H7 (cell line): ENCODE measurements around the gene RBM44. TPM values are rescaled to one million over a fixed set of nuclear protein-coding genes. Genes with fewer than 3 reads are reported as not detected.

ENCODE experiments used
- DNase-seq: peaks from one replicate; pipeline ENCODE4 v3.0.0; 2012
- H3K27me3 ChIP-seq: 2 replicates; pipeline ENCODE4 v1.6.0; 2011; ENCODE audit warnings: mild to moderate bottlenecking, low read length; ENCODE audit not compliant: control insufficient read depth, insufficient read depth
- H3K36me3 ChIP-seq: replicated peaks from 2 replicates; pipeline ENCODE4 v1.5.1; 2011; ENCODE audit warnings: low read length; ENCODE audit not compliant: control insufficient read depth, insufficient read depth
- H3K4me3 ChIP-seq: 2 replicates; pipeline ENCODE4 v1.5.1; 2011; ENCODE audit warnings: low read depth, mild to moderate bottlenecking, control low read depth, low read length, moderate library complexity; ENCODE audit not compliant: insufficient read depth
- total RNA-seq: library from RNA; depleted of rRNA; stranded (reverse); fragments of >200 nt; shearing (Covaris generic); gene quantifications from 2 replicates; pipeline ENCODE4 v1.2.3, GENCODE V29; 2014; rRNA removed

Gene RBM44
- total RNA-seq, 1 experiment from 2014 or later, result 0.94 TPM

- no peak for DNase-seq
- H3K4me3 ChIP-seq, result no peak overlapping the region
- no peaks in the 10 kb centered on the region for H3K27me3 ChIP-seq
- no peaks in the 10 kb centered on the region for H3K36me3 ChIP-seq
Observed at GRCh38 chr2:237889016-237889415, 90.4 kb downstream of the RBM44 start.

- H3K4me3 ChIP-seq, result no peak overlapping the region
- no peak for DNase-seq
- no peaks in the 10 kb centered on the region for H3K27me3 ChIP-seq
- no peaks in the 10 kb centered on the region for H3K36me3 ChIP-seq
Observed at GRCh38 chr2:237889811-237890210, 91.2 kb downstream of the RBM44 start.

Other genes with a start within 250 kb of the RBM44 start
- not detected in 2 replicates for gene PRLH, start 232.2 kb upstream of the RBM44 start, total RNA-seq
- 23.3 and 25.5 TPM in 2 replicates for gene RAB17, start 208.0 kb upstream of the RBM44 start, total RNA-seq
- gene LRRFIP1, start 171.2 kb upstream of the RBM44 start, total RNA-seq, result 49.9 and 101 TPM in 2 replicates
- 0.17 and 0.78 TPM in 2 replicates for gene RAMP1, start 60.8 kb downstream of the RBM44 start, total RNA-seq
- 36.9 and 54.8 TPM in 2 replicates for gene UBE2F, start 168.2 kb downstream of the RBM44 start, total RNA-seq